Measurements from ENCODE around the gene PTPRA. TPM values are rescaled to one million over a fixed set of nuclear protein-coding genes. Genes with fewer than 3 reads are reported as not detected.

The PTPRA gene
- polyA plus RNA-seq, 3 donors, result 13.0 to 41.9 (median 13.1) TPM

- Histone ChIP-seq H4K20me1 (ENCODE audit: insufficient read depth, low read length) (peaks cover 11% of the 10 kb centered on the region), H3K9ac (ENCODE audit: insufficient read depth, low read length, poor library complexity, severe bottlenecking) (no peak overlapping the region), H3K27me3 (ENCODE audit: control insufficient read depth in 2 of 2, insufficient read depth in 2 of 2, low read length in 2 of 2) (no peaks in the 10 kb centered on the region), H3K9me3 (replicated peaks in 1 of 2; ENCODE audit: control insufficient read depth in 1 of 2, insufficient read depth in 1 of 2, low read length in 2 of 2) (no peaks in the 10 kb centered on the region), H3K4me3 (replicated peaks in 1 of 3; ENCODE audit: low read depth in 2 of 3, low read length in 3 of 3) (no peak overlapping the region), H2AFZ (ENCODE audit: insufficient read depth, low read depth, low read length, poor library complexity, severe bottlenecking) (peak overlapping the region; percentile 100), H3K27ac (ENCODE audit: low read depth in 1 of 2, low read length in 2 of 2) (no peak overlapping the region), H3K4me2 (replicated peaks; ENCODE audit: extremely low read depth, low read length, poor library complexity, severe bottlenecking) (no peak overlapping the region), H3K79me2 (ENCODE audit: insufficient read depth, low read length) (peaks cover 16% of the 10 kb centered on the region), H3K4me1 (ENCODE audit: control insufficient read depth in 1 of 2, insufficient read depth in 2 of 2, low read length in 2 of 2) (peaks cover 16 to 27% of the 10 kb centered on the region in 2 donors), H3K36me3 (replicated peaks in 1 of 2; ENCODE audit: control insufficient read depth in 1 of 2, insufficient read depth in 2 of 2, low read length in 2 of 2) (peaks cover 0 to 31% of the 10 kb centered on the region in 2 donors)
- no peak for DNase-seq
- over 99% methylated on average over 11 of the region's 15 CpGs for WGBS (ENCODE audit: insufficient coverage)
- H3K27ac Mint-ChIP-seq, result peak overlapping the region in 3 of 7 donors; percentile 22 to 70 (median 49)
- no peak for TF ChIP-seq CTCF (IDR thresholded peaks at IDR 0.05)
- H3K4me1 Mint-ChIP-seq, result peaks cover 26% of the 10 kb centered on the region
- H3K36me3 Mint-ChIP-seq, result peaks cover 17 to 34% of the 10 kb centered on the region in 2 donors
- peaks cover 0 to 4% (median 3%) of the 10 kb centered on the region in 3 donors for H3K27me3 Mint-ChIP-seq (ENCODE audit: low read depth in 3 of 3)
- H3K4me3 Mint-ChIP-seq, result peak overlapping the region; percentile 42 to 58
- H3K9me3 Mint-ChIP-seq, result no peaks in the 10 kb centered on the region
- intact Hi-C loops (cut with micrococcal nuclease), result no loop called here
Measured at GRCh38 chr20:2838847-2839671, 34.2 kb upstream of the PTPRA start.

- H3K36me3 Mint-ChIP-seq, result peaks cover 17 to 36% of the 10 kb centered on the region in 2 donors
- Histone ChIP-seq H3K27me3 (ENCODE audit: control insufficient read depth in 2 of 2, insufficient read depth in 2 of 2, low read length in 2 of 2) (no peaks in the 10 kb centered on the region), H3K79me2 (ENCODE audit: insufficient read depth, low read length) (peaks cover 16% of the 10 kb centered on the region), H3K4me3 (replicated peaks in 1 of 3; ENCODE audit: low read depth in 2 of 3, low read length in 3 of 3) (peak overlapping the region in 2 of 3 experiments; percentile 80 to 94), H3K27ac (ENCODE audit: low read depth in 1 of 2, low read length in 2 of 2) (peak overlapping the region in 1 of 2 donors; percentile 92), H3K4me2 (replicated peaks; ENCODE audit: extremely low read depth, low read length, poor library complexity, severe bottlenecking) (peak overlapping the region; percentile 79), H4K20me1 (ENCODE audit: insufficient read depth, low read length) (peaks cover 18% of the 10 kb centered on the region), H3K36me3 (replicated peaks in 1 of 2; ENCODE audit: control insufficient read depth in 1 of 2, insufficient read depth in 2 of 2, low read length in 2 of 2) (peaks cover 0 to 31% of the 10 kb centered on the region in 2 donors), H3K9ac (ENCODE audit: insufficient read depth, low read length, poor library complexity, severe bottlenecking) (peak overlapping the region; percentile 90), H3K4me1 (ENCODE audit: control insufficient read depth in 1 of 2, insufficient read depth in 2 of 2, low read length in 2 of 2) (peaks cover 13 to 27% of the 10 kb centered on the region in 2 donors), H2AFZ (ENCODE audit: insufficient read depth, low read depth, low read length, poor library complexity, severe bottlenecking) (peak overlapping the region; percentile 100), H3K9me3 (replicated peaks in 1 of 2; ENCODE audit: control insufficient read depth in 1 of 2, insufficient read depth in 1 of 2, low read length in 2 of 2) (no peaks in the 10 kb centered on the region)
- intact Hi-C loops (cut with micrococcal nuclease), result no loop called here
- no peak for DNase-seq
- peaks cover 0 to 4% (median 3%) of the 10 kb centered on the region in 3 donors for H3K27me3 Mint-ChIP-seq (ENCODE audit: low read depth in 3 of 3)
- H3K9me3 Mint-ChIP-seq, result no peaks in the 10 kb centered on the region
- peak overlapping the region in 5 of 7 donors; percentile 6 to 85 (median 22) for H3K27ac Mint-ChIP-seq
- H3K4me3 Mint-ChIP-seq, result peak overlapping the region; percentile 42 to 58
- WGBS (ENCODE audit: insufficient coverage), result 87% methylated on average over 21 of the region's 21 CpGs
- TF ChIP-seq CTCF (IDR thresholded peaks at IDR 0.05), result no peak
- peaks cover 26% of the 10 kb centered on the region for H3K4me1 Mint-ChIP-seq
Measured at GRCh38 chr20:2839732-2840137, 33.5 kb upstream of the PTPRA start.
